ENCODE results near the gene EEF1AKMT3.

Gene EEF1AKMT3

DNA sequence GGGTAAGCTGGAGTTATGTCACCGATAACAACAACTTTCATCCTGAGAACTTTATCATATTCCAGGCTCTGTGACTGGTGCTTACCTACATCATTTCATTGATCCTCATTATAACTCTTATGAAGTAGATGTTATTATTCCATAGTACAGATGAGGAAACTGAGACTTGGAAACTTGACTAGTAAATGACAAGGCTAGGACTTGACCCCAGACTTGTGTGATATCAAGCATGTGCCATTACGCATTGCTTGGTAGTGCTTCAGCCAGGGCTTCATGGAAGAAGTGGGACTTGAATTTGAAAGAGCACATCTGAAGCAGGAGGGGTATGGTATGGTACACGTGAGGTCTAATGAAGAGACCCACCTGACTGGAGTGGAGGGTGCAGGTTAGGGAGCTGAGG lies 34.3 kb downstream of the EEF1AKMT3 start:
- Histone ChIP-seq H3K27ac (ENCODE audit: low read length) (no peak overlapping the region), H3K36me3 (ENCODE audit: control insufficient read depth in 1 of 2, insufficient read depth in 2 of 2, low read length in 2 of 2) (peaks cover 43 to 66% of the 10 kb centered on the region in 2 donors), H3K9me3 (ENCODE audit: control insufficient read depth in 1 of 2, low read length in 2 of 2) (no peaks in the 10 kb centered on the region)

DNA sequence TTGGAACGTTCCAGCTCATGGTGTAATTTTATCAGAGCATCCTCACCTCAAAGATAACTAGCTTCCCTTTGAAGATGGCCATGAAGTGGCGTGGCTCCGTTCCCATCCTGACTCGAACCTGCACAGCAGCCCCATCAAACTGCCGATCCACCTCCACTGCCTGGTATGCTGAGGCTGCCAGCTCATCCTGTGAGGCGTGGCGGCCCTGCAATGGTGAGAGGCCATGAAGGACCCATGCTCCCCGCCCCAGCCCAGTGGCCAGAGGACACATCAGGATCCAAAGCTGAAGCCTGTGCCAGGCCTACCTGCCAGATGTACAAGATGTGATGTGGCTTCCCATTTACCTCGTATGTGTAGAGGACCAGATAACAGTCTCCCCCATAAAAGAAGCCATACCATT lies 34.9 kb downstream of the EEF1AKMT3 start:
- Histone ChIP-seq H3K9me3 (ENCODE audit: control insufficient read depth in 1 of 2, low read length in 2 of 2) (no peaks in the 10 kb centered on the region), H3K36me3 (ENCODE audit: control insufficient read depth in 1 of 2, insufficient read depth in 2 of 2, low read length in 2 of 2) (peaks cover 42 to 60% of the 10 kb centered on the region in 2 donors), H3K4me1 (ENCODE audit: control insufficient read depth in 1 of 2, insufficient read depth in 2 of 2, low read length in 2 of 2) (peaks cover 0 to 3% of the 10 kb centered on the region in 2 donors), H3K27ac (ENCODE audit: low read length) (no peak overlapping the region), H3K27me3 (ENCODE audit: low read depth, low read length) (no peaks in the 10 kb centered on the region), H3K4me3 (ENCODE audit: low read depth in 1 of 2, low read length in 2 of 2) (no peak overlapping the region)

More for the DNA sequence above, 34.3 kb downstream of the EEF1AKMT3 start:
- no peaks in the 10 kb centered on the region for H3K27me3 ChIP-seq (ENCODE audit: low read depth, low read length)
- peaks cover 0 to 3% of the 10 kb centered on the region in 2 donors for H3K4me1 ChIP-seq (ENCODE audit: control insufficient read depth in 1 of 2, insufficient read depth in 2 of 2, low read length in 2 of 2)
- H3K4me3 ChIP-seq (ENCODE audit: low read depth in 1 of 2, low read length in 2 of 2): no peak overlapping the region

DNA sequence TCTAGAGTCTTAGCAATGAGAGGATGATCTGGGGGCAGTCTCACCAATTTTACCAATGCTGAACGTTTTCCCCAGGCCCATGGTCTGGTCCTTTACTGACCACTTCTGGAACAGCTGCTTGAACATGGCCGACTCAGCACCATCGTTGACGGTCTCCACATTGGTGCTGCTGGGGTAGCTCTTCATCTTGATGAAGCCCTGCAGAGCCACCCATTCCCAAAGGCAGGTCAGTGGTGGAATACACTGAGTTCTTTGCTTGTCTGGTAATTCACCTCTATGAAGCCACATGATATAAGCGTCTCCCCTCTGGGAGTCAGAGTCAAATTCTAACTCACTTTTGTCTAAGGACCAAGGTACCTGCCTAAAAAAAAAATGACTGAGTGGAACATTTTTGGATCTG lies 35.9 kb downstream of the EEF1AKMT3 start:
- Histone ChIP-seq H3K27me3 (ENCODE audit: low read depth, low read length) (no peaks in the 10 kb centered on the region), H3K9me3 (ENCODE audit: control insufficient read depth in 1 of 2, low read length in 2 of 2) (no peaks in the 10 kb centered on the region), H3K27ac (ENCODE audit: low read length) (no peak overlapping the region), H3K4me1 (ENCODE audit: control insufficient read depth in 1 of 2, insufficient read depth in 2 of 2, low read length in 2 of 2) (peaks cover 0 to 3% of the 10 kb centered on the region in 2 donors), H3K4me3 (ENCODE audit: low read depth in 1 of 2, low read length in 2 of 2) (no peak overlapping the region), H3K36me3 (ENCODE audit: control insufficient read depth in 1 of 2, insufficient read depth in 2 of 2, low read length in 2 of 2) (peaks cover 33 to 57% of the 10 kb centered on the region in 2 donors)

DNA sequence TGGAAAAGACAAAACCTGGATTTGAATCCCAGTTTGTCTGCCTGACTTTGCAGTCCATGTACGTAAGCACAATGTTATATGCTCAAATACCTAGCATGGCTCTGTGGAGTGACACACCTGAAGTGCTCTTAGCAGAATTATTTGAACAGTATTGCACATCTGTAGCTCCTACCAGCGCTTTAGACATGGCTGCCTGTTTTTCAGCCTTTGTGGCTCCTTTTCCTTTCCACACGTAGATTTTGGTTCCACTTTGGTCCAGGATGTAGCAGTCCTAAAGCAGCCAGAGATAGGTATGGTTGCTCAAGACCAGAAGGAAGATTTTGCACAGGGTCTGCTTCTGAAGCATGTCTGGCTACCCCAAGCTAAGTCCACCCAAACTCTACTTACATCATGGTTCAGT lies 37.0 kb downstream of the EEF1AKMT3 start:
- peaks cover 28 to 57% of the 10 kb centered on the region in 2 donors for H3K36me3 ChIP-seq (ENCODE audit: control insufficient read depth in 1 of 2, insufficient read depth in 2 of 2, low read length in 2 of 2)
- no peak overlapping the region for H3K27ac ChIP-seq (ENCODE audit: low read length)
- H3K4me3 ChIP-seq (ENCODE audit: low read depth in 1 of 2, low read length in 2 of 2): no peak overlapping the region
- no peaks in the 10 kb centered on the region for H3K27me3 ChIP-seq (ENCODE audit: low read depth, low read length)
- H3K9me3 ChIP-seq (ENCODE audit: control insufficient read depth in 1 of 2, low read length in 2 of 2): no peaks in the 10 kb centered on the region
- peaks cover 0 to 2% of the 10 kb centered on the region in 2 donors for H3K4me1 ChIP-seq (ENCODE audit: control insufficient read depth in 1 of 2, insufficient read depth in 2 of 2, low read length in 2 of 2)

DNA sequence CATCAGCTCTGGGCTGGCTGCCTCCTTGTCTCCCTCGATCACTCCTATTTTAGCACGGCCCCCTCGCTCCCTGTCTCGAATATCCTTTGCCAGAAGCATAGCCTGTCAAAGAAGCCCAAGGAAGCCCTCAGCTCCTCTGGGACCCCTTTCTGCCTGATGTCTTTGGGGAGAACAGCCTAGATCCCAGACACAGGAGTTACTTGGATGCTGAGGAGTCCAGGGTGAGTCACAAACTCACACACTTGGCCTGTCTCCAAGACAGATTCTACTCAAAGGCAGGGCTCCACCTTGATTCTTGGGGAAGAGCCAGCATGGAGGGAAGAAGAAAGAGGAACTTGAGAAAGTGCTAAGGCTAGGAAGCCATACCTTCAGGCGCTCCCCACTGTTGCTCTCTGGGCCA lies 38.0 kb downstream of the EEF1AKMT3 start:
- H3K4me3 ChIP-seq (ENCODE audit: low read depth in 1 of 2, low read length in 2 of 2): no peak overlapping the region
- no peaks in the 10 kb centered on the region for H3K27me3 ChIP-seq (ENCODE audit: low read depth, low read length)
- peaks cover 28 to 57% of the 10 kb centered on the region in 2 donors for H3K36me3 ChIP-seq (ENCODE audit: control insufficient read depth in 1 of 2, insufficient read depth in 2 of 2, low read length in 2 of 2)
- H3K4me1 ChIP-seq (ENCODE audit: control insufficient read depth in 1 of 2, insufficient read depth in 2 of 2, low read length in 2 of 2): peaks cover 0 to 9% of the 10 kb centered on the region in 2 donors
- no peaks in the 10 kb centered on the region for H3K9me3 ChIP-seq (ENCODE audit: control insufficient read depth in 1 of 2, low read length in 2 of 2)
- H3K27ac ChIP-seq (ENCODE audit: low read length): no peak overlapping the region

DNA sequence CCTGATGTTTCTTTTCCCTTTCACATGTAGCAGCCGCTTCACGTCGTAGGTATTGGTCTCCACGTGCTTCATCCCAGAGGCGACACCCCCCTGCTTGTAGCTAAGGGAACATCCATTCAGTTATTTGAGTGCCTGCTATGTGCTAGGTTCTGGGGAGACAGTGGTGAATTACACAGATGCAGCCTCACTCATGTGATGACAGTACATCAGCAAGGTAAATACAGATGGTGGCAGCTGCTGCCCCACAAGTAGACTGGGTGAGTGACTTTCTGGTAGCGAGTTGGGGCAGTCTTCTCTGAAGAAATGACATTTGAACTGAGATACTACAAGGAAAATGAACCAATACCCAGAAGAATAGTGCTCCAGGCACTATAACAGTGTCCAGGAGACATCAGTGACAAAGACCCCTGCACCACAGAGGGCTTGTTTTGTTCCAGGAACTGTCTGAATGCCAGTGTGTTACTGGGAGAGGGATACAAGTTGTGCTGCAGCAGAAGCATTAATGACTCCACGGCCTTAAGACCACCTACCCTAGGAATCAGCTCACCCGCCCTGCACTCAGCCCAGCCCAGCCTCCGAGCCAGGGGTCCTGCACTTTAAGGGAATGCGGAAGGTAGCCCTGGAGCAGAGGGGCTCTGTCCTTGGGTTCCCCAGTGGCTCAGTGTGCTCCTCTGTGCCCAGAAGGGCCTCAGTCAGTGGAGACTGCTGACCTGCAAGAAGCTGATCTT lies 38.8 kb downstream of the EEF1AKMT3 start:
- Histone ChIP-seq H3K4me3 (ENCODE audit: low read depth in 1 of 2, low read length in 2 of 2) (no peak overlapping the region), H3K27ac (ENCODE audit: low read length) (no peak overlapping the region), H3K36me3 (ENCODE audit: control insufficient read depth in 1 of 2, insufficient read depth in 2 of 2, low read length in 2 of 2) (peaks cover 28 to 55% of the 10 kb centered on the region in 2 donors), H3K4me1 (ENCODE audit: control insufficient read depth in 1 of 2, insufficient read depth in 2 of 2, low read length in 2 of 2) (peaks cover 5 to 16% of the 10 kb centered on the region in 2 donors), H3K9me3 (ENCODE audit: control insufficient read depth in 1 of 2, low read length in 2 of 2) (no peaks in the 10 kb centered on the region), H3K27me3 (ENCODE audit: low read depth, low read length) (no peaks in the 10 kb centered on the region)

DNA sequence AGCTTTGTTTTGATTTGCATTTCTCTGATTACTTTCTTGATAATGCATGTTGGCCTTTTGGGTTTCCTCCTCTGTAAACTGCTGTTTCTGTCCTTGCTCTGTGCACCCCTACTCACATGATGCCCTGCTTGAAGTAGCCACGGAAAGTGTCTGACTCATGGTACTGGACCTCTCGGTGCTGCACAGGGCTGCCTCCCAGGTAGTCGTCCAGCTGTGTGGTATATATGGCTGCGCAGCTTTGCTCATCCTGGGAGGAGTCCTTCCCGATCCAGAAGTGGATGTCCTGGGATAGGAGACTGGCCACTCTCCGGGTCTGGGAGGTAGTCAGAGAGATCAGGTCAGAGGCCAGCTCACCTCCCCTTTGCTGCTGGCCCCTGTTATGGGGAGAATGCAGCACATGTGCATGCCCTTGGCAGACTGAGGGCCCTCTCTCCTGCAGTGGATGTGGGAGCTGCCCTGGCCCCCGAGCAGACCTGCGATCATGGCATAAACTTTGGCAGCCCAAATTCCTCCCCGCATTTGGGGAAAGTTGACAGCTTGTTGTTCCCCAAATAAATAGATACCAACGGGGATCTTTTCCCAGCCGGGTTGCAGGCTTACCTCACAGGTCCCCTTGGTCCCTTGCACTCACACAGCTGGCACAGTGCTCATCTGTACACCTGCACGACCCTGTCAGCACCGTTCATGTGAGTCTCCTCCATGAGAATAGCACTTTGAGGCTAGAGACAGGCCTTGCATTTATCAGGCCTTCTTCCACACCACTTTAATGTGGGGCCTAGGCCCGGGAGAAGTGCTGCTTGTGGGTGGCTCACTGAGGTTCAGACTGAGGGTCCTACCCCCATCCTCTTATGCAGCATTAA lies 40.9 kb downstream of the EEF1AKMT3 start:
- Histone ChIP-seq H3K9me3 (ENCODE audit: control insufficient read depth in 1 of 2, low read length in 2 of 2) (no peaks in the 10 kb centered on the region), H3K4me3 (ENCODE audit: low read depth in 1 of 2, low read length in 2 of 2) (no peak overlapping the region), H3K27me3 (ENCODE audit: low read depth, low read length) (no peaks in the 10 kb centered on the region), H3K36me3 (ENCODE audit: control insufficient read depth in 1 of 2, insufficient read depth in 2 of 2, low read length in 2 of 2) (peaks cover 19 to 36% of the 10 kb centered on the region in 2 donors), H3K27ac (ENCODE audit: low read length) (no peak overlapping the region), H3K4me1 (ENCODE audit: control insufficient read depth in 1 of 2, insufficient read depth in 2 of 2, low read length in 2 of 2) (peaks cover 20 to 34% of the 10 kb centered on the region in 2 donors)

DNA sequence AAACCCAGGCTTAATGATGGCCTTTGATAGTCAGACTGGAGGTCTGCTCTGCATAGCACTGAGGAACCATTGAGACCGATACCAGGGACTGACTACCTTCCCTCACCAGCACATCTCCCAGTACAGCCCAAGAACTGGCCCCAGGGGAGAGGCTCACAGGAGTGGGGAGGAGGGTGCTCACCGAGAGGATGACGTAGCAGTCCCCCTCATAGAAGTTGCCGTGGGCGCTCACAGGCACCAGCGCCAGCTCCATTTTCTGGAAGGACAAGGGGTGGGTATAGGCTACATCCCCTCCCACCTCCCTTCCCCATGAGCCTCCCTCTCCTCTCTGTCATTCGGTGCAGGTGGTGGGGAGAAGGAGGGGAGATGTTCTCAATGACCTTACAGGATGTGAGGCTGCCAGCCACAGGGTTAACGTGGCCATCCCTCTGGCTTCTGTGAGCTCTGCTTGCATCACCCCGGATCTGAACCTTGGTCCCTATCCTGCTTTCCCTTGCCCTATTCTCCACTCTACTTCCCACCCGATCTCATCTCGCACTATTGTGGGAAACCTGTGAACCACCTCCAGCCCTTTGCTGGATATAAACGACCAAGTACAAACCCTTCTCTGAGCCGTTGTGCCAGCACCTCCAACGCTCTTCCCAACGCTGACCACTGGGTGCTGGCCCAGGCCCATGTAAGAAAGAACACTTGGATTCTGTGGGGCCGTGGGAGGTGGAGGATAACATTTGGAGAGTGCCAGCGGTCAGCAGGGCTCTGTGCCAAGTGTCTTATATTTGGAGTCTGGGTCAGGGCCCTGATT lies 41.8 kb downstream of the EEF1AKMT3 start:
- Histone ChIP-seq H3K27ac (ENCODE audit: low read length) (no peak overlapping the region), H3K4me3 (ENCODE audit: low read depth in 1 of 2, low read length in 2 of 2) (no peak overlapping the region), H3K9me3 (ENCODE audit: control insufficient read depth in 1 of 2, low read length in 2 of 2) (no peaks in the 10 kb centered on the region), H3K27me3 (ENCODE audit: low read depth, low read length) (no peaks in the 10 kb centered on the region), H3K4me1 (ENCODE audit: control insufficient read depth in 1 of 2, insufficient read depth in 2 of 2, low read length in 2 of 2) (peaks cover 20 to 37% of the 10 kb centered on the region in 2 donors), H3K36me3 (ENCODE audit: control insufficient read depth in 1 of 2, insufficient read depth in 2 of 2, low read length in 2 of 2) (peaks cover 19 to 30% of the 10 kb centered on the region in 2 donors)

DNA sequence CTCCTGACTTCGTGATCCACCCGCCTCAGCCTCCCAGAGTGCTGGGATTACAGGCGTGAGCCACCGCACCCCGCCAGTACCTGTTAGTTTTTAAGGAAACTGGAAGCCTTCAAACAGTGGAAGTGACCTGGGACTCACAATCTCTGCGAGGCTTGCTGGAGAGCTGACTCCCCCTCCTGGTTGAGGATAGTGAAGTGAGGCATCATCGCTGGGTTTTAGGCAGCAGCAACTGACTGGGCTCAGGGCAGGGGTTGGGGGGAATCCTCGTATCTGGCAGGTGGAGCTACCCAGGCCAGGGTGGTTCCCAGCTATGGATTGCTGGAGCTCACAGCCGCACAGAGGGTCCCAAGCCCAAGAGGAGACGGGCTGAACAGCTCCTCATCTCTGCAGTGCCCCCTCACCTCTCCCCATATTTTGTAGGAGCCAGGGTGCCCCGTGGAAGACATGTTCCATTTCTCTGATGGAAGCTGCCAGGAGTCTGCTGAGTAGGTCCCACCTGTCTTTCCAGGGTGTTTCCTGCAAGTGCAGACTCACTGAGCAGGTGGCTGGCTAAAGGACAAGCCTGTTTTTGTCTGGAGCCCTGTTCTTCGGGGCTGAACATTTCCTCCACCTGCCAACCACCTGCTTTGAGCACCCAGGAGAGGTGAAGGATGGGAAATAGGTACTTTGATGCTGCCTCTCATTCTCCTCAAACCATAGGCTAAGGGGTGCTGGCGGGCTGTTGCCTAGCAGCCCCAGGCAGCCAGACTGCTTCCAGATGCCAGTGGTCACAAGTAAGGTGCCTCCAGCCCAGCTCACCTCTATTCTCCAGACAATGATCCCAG lies 43.0 kb downstream of the EEF1AKMT3 start:
- no peaks in the 10 kb centered on the region for H3K9me3 ChIP-seq (ENCODE audit: control insufficient read depth in 1 of 2, low read length in 2 of 2)
- H3K27me3 ChIP-seq (ENCODE audit: low read depth, low read length): no peaks in the 10 kb centered on the region
- H3K4me3 ChIP-seq (ENCODE audit: low read depth in 1 of 2, low read length in 2 of 2): no peak overlapping the region
- peaks cover 10 to 25% of the 10 kb centered on the region in 2 donors for H3K36me3 ChIP-seq (ENCODE audit: control insufficient read depth in 1 of 2, insufficient read depth in 2 of 2, low read length in 2 of 2)
- H3K4me1 ChIP-seq (ENCODE audit: control insufficient read depth in 1 of 2, insufficient read depth in 2 of 2, low read length in 2 of 2): peaks cover 20 to 37% of the 10 kb centered on the region in 2 donors
- H3K27ac ChIP-seq (ENCODE audit: low read length): no peak overlapping the region

DNA sequence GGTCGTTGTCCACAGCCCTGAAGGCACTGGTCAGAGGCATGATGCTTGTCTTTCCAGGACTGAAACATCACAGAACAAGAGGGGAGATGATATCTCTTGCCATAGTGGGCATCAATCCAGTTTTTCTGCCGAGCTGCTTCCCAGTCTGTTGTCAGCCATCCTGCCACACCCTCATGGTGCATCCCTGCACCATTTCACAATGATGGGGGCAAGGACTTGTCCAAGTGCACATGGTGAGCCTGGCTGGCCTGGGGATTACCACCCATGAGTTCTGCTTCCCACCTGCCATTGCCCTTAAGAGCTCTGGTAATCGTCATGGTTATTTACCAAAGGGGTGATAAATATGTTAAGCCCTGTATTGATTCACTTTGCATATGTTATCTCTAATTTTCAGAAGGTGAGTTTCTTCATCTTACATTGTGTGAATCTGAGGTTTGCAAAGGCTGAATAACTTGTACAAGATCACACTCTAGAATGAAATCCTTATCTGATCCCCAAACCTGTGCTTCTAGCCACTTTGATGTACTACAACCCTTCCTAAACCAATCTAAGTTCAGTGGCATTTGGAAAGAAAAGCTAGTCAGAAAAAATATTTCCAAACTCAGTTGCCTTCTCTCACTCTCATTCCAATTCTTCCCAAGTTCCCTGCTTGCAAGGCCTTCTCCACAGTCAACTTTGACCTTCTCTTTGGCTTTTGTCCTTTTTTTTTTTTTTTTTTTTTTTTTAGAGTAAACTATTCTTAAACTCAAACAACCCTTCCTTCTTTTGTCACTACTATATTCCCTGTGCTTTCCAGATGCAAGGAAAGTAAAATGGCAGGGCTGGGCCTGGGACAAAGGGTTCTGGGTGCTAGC lies 43.8 kb downstream of the EEF1AKMT3 start:
- Histone ChIP-seq H3K4me3 (ENCODE audit: low read depth in 1 of 2, low read length in 2 of 2) (no peak overlapping the region), H3K27me3 (ENCODE audit: low read depth, low read length) (no peaks in the 10 kb centered on the region), H3K27ac (ENCODE audit: low read length) (peak overlapping the region; percentile 14), H3K4me1 (ENCODE audit: control insufficient read depth in 1 of 2, insufficient read depth in 2 of 2, low read length in 2 of 2) (peaks cover 20 to 37% of the 10 kb centered on the region in 2 donors), H3K9me3 (ENCODE audit: control insufficient read depth in 1 of 2, low read length in 2 of 2) (no peaks in the 10 kb centered on the region), H3K36me3 (ENCODE audit: control insufficient read depth in 1 of 2, insufficient read depth in 2 of 2, low read length in 2 of 2) (peaks cover 8 to 26% of the 10 kb centered on the region in 2 donors)
